GM12874 (cell line): ENCODE results near the gene HMCN2.

Experiments
- CTCF ChIP-seq: IDR thresholded peaks from 2 replicates; pipeline ENCODE4 v1.5.1; 2011; ENCODE audit warnings: low read depth, mild to moderate bottlenecking, control low read depth, low read length, moderate library complexity; ENCODE audit not compliant: insufficient read depth

The HMCN2 gene

GRCh38 chr9:130448035-130448624 lies 182.6 kb downstream of the HMCN2 start:
- TF ChIP-seq CTCF = no peak

GRCh38 chr9:130448771-130449603 lies 183.4 kb downstream of the HMCN2 start:
- TF ChIP-seq CTCF = no peak

GRCh38 chr9:130450344-130451003 lies 184.9 kb downstream of the HMCN2 start:
- no peak for TF ChIP-seq CTCF

- TF ChIP-seq CTCF = no peak
Measured at GRCh38 chr9:130451004-130451390, 185.4 kb downstream of the HMCN2 start.

- peak; percentile 38; the same call in 1 of the 2 replicates for TF ChIP-seq CTCF
Measured at GRCh38 chr9:130451509-130452388, 186.2 kb downstream of the HMCN2 start.

- TF ChIP-seq CTCF = no peak
Measured at GRCh38 chr9:130452835-130453234, 187.3 kb downstream of the HMCN2 start.

- TF ChIP-seq CTCF = no peak
Measured at GRCh38 chr9:130453487-130453886, 187.9 kb downstream of the HMCN2 start.
